ENCODE measurements around the gene PLA2G3.
A peak's percentile ranks its signal among the peaks of the same experiment; 100 is the strongest.

Gene PLA2G3

GRCh38 chr22:31085928-31086327 lies 54.4 kb downstream of the PLA2G3 start:
- DNase-seq (ENCODE audit: low spot score): no peak

- DNase-seq (ENCODE audit: low spot score): peak; percentile 59
These were observed 54.8 kb downstream of the PLA2G3 start for GRCh38 chr22:31085493-31085824.

GRCh38 chr22:31084811-31085492 lies 55.4 kb downstream of the PLA2G3 start:
- DNase-seq (ENCODE audit: low spot score): peak; percentile 93

Data from iPS-NIHi11 (cell line).